AML-193 (cell line): Measurements from ENCODE around the gene PTPRD.
"Not testable (repeated sequence)": the region's sequence is repeated elsewhere in the genome, so short reads cannot be mapped to it uniquely, and the experiment has no call there.

Source experiments
- DNase-seq, 2 experiments: peaks; one replicate each; lab custom pipeline; 2025; lab: John Stamatoyannopoulos, UW

Gene PTPRD

DNA sequence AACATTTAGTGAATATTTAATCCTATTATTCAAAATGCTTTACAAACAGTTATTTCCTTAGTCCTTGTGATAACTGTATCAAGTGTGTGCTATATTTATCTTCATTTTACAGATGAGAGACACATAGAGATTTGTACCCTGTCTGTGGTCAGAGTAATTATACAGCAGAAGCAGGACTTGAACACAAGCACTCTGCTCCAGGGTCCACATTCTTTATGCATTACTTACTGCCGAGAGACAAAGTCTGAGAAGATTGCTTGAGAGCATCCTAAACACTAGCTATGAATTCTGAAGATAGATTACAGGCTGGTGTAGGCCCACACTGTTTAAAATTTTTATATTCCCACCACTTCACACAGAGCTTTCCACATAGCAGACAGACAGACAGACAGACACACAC, 1887.2 kb downstream of the PTPRD start:
- DNase-seq: no peak

- DNase-seq: no peak
Observed at GRCh38 chr9:8724284-8725018, 1888.4 kb downstream of the PTPRD start.

- DNase-seq: no peak
Observed at GRCh38 chr9:8723195-8723594, 1889.6 kb downstream of the PTPRD start.

- no peak for DNase-seq
Observed at GRCh38 chr9:8719833-8720486, 1892.8 kb downstream of the PTPRD start.

DNA sequence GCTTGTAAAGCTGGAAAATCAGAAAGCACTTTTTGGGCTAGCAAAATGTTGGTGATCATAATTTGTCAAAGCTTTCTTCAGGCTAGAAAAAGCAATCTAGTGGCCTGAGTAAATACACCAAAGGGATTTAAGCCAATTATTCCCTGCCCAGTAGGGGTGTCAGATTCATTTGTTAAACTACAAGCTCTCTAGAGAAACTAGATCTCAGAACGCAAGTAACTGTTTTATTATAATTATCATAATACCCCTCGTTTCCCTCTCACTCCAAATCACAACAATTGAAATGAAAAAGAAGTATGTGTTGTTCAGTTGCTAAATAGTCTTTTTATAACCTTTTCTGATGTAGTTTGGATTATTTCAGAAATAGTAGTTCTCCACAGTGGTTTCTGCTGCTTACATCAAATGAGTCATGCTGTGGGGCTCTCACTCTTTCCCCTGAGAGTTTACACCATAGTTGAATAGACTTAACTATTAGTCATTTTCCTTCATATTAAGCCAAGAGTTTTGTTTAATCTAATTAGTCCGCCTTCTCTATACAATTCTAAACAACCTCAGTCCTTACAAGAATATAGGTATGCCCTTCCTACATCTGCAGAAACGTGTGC, 1894.6 kb downstream of the PTPRD start:
- DNase-seq: no peak

DNA sequence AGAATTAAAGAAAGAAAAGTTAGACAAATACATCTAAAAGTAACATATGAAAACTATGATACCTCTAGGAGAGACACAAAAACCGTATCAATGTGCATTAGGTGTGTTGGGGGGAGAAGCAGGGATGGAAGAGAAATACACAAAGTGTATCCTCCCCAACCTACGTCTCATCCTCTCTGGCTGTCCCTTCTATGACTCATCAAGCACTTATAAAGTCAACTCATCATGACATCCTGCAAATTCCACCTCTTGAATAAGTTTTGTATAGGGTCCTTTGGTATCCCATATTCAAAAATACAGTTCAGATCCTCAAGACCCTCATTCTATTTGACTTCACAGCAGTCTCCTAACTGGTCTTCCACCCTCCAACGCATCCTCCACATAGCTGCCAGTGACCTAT, 1895.7 kb downstream of the PTPRD start:
- no peak for DNase-seq

DNA sequence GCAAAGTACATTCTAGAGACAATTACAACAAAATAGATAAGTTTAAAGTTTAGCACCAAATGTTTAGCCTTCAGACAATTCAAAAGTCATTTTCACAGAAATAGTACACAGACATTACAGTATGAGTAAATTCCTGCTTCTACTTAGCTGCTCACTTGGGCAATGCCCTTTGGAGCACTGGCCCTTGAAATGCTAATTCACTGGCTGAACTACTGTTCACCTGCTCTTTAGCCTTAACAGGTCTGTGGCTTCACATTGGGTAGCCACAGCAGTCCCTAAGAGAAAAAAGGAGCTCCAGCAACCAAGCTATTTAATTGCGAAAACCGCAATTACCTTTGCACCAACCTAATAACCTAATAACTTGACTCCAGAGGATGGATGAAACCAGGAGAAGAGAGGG, 1897.0 kb downstream of the PTPRD start:
- DNase-seq: no peak

- no peak for DNase-seq
Observed at GRCh38 chr9:8713811-8714165, 1899.0 kb downstream of the PTPRD start.

DNA sequence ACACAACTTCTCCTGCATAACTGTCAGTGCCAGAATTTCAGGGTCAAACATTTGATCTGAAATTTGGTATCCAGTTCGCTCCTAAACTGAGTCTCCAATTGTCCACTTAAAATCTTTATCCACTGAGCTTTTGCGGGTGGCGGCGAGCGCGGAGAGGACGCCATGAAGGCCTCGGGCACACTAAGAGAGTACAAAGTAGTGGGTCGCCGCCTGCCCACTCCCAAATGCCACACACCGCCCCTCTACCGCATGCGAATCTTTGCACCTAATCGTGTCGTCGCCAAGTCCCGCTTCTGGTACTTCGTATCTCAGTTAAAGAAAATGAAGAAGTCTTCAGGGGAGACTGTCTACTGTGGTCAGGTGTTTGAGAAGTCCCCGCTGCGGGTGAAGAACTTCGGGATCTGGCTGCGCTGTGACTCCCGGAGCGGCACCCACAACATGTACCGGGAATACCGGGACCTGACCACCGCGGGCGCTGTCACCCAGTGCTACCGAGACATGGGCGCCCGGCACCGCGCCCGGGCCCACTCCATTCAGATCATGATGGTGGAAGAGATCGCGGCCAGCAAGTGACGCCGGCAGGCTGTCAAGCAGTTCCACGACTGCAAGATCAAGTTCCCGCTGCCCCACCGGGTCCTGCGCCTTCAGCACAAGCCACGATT, 1899.5 kb downstream of the PTPRD start:
- DNase-seq: no peak

GRCh38 chr9:8709731-8710130, 1903.1 kb downstream of the PTPRD start:
- no peak for DNase-seq

DNA sequence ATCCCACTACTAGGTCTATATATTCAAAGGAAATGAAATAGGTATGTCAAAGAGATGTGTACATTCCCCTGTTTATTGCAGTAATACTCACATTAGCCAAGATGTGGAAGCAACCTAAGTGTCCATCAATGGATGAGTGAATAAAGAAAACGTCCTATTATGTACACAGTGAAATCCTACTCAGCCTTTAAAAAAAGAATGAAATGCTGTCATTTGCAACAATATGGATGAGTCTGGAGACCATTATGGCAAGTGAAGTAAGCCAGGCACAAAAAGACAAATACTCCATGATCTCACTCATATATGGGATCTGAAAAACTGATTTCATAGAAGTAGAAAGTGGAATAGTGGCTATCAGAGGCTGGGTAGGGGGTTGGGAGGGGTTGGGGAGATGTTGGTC, 1904.1 kb downstream of the PTPRD start:
- DNase-seq: no peak

DNA sequence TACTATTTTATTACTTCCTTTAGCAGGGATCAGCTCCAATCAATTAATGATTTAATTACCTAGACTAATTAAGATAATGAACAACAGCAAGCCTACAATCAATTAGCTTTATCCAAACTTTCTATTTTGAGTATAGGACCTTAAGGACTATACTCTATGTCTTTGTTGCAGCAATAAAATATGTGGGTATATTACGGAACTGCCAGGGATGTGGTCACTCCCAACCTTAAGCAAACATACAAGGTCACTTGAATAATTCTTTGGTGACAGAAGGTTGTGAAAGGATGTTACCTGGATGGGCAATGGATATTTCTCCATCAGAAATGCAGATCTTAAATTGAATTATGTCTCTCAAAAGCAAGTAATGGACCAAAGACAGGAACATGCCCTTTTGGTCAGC, 1905.8 kb downstream of the PTPRD start:
- DNase-seq: no peak

DNA sequence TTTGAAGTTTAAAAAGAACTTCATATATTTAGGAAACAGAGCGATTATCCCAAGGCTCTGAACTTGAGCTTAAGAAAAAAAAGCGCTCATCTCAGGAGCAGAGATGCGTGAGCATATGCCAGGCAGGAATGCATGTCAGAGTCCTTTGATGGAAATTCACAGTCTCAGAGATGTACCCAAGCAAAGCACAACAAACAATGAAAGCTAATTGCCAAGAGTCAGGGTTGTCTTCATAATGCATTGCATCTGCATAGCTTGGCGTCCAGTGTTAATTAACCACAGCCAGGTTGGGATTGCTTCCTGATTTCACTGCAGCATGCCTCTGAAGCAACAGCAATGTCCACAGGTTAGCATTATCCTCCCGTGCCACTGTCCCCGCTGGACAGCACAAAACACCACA, 1906.3 kb downstream of the PTPRD start:
- no peak for DNase-seq

- no peak for DNase-seq
Observed at GRCh38 chr9:8705861-8706260, 1906.9 kb downstream of the PTPRD start.

GRCh38 chr9:8703904-8704303, 1908.9 kb downstream of the PTPRD start:
- no peak for DNase-seq

DNA sequence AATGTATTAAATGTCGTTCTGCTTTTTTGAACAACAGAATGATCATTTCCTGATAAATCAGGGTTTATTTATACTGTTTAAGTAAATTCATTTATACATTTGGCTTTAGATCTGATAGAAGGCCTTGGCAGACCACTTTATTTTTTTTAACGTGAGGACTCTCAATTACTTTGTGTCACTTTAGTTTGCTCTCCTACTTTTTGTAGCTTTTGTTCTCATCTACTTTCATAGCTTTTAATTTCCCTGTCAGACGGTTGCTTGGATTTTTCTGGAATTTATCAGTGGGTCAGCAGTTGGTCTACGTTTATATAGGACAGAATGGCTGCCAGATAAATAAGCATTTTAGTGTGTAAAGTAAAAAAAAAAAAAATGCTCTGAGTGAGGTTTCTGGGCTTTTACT, 1910.9 kb downstream of the PTPRD start:
- no peak for DNase-seq

DNA sequence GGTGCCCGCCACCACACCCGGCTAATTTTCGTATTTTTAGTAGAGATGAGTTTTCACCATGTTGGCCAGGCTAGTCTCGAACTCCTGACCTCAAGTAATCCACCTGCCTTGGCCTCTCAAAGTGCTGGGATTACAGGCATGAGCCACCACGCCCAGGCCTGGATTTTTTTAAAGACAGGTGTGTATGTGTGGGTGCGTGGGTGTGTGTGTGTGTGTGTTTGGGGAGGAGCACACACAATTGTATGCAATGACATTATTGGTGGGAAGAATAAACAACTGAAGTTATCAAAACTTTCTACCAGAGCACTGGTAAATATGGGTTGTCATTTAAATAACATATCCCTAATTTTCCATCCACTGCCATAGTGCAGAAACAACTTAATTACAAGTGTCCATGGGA, 1915.2 kb downstream of the PTPRD start:
- DNase-seq: not testable (repeated sequence)

- no peak for DNase-seq
Observed at GRCh38 chr9:8696516-8696915, 1916.3 kb downstream of the PTPRD start.

DNA sequence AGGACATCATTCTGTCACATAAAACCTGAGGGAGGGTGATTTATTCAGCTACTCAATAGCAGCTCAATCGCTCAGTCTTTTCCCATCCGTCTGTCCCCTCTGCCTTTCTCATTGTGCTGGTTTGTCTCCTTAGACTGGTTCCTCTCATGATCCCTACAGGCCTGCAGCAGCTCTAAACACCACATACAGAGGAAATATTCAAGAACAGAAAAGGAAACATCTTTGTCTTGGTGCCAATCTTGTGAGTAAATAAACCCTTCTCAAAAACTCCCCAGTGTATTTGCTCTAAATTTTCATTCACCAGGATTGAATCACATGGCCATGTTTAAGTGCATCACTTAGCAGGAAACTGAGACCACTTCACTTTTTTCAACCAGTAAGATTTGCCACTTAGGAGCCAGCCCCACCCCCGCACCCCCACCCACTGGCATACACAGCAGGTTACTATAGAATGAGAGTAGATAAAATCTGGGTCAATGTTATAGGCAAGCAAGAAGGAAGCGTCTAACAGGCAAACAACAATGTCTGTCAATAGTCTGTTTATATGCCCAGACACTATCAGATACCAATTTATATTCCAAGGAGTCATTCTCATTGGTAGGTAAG, 1917.7 kb downstream of the PTPRD start:
- no peak for DNase-seq

DNA sequence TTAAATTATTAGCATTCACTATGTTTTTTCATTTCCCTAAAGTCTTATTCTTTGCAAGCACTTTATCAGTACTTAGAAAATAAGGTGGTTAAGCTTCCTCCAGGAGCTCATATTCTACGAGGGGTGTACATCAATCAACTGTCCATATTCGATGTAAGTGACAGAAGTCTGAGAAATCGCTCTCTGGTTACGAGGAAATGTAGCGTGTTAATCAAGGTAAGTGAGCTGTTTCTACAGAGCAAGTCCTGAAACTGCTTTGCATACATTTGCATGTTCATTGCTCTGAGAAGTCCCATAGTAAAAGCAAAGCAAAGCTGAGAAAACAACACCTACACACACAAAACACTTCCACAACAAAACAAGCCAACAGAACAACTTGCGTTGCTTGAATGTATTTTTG, 1919.3 kb downstream of the PTPRD start:
- no peak for DNase-seq

DNA sequence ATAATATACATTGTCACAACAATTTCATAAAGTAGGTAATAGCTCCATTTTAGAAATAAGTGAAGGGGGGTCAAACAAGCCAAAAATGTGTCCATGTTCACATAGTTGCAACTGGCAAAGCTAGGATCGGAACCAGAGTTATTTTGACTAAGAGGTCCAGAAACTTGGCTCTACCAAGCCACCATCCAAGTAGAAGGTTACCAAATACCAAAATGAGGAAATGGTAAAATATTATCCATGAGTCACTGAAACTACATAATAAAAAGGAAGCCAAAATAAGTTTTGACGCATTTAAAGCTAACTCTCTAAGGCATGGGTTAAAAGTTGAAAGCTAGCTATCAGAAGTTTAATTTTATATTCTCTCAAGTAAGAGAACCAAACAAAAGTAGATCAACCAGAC, 1926.3 kb downstream of the PTPRD start:
- no peak for DNase-seq

DNA sequence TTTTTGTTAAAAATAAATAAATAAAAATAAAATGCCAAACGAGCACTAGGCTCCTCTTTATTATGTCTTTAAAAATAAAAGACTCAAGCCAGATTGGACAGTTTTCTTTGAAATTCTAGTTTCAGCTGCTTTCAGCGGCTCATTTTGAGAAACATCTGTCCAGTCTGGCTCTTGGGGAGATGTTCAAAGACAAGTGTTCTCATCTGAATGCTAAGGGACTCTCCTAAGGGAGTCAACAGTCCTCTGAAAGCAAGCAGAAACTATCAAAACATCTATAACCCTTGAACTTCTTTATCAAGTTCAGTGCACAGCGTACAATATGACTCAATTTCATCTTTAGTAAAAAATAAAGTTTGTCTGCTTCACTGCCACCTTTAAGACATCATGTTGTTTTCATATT, 1927.0 kb downstream of the PTPRD start:
- DNase-seq: no peak
